Right lobe of liver (tissue), 4 donors: ENCODE measurements around the gene CNIH3.

ENCODE experiments used
- POLR2A ChIP-seq: fragments of 450-650 bp; IDR thresholded peaks from one replicate; pipeline ENCODE4 v1.6.1; 2017; ENCODE audit warnings: antibody characterized with exemption, mild to moderate bottlenecking
- TF ChIP-seq, protein P1 (sequence below), 4 donors: fragments of 200-600 bp in 3 of 4; fragments of 450-650 bp in 1 of 4; IDR thresholded peaks; one replicate each; pipeline versions ENCODE4 v1.5.1 to v1.8.0; 2016 to 2022; ENCODE audit warnings: antibody characterized with exemption in 4 of 4, mild to moderate bottlenecking in 2 of 4
- donor health status: DM: no; HTN: no; CAD: no.
- donor health status: DM: no; HTN: no; CAD: no.
- donor health status: DM: no; HTN: yes; CAD: no.

DNA sequence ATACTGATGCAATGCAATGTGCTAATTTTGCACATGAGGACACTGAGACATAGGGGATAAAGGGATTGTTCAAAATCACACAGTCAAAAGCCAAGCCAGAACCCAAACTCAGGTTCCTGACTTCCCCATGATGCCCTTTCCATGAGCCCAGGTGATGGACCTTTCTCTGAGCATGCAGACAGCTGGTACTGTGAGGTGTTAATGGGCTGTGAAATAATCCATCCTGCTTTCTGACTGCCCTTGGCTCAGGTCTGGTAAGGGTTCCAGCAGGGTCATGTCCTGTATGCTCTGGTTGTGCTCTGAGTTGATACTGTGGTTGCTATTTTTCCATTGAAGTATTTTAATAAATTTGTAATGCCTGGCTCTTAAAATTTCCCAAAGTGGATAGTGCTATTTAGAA lies 50.0 kb downstream of the CNIH3 start:
- TF ChIP-seq, protein P1, sequence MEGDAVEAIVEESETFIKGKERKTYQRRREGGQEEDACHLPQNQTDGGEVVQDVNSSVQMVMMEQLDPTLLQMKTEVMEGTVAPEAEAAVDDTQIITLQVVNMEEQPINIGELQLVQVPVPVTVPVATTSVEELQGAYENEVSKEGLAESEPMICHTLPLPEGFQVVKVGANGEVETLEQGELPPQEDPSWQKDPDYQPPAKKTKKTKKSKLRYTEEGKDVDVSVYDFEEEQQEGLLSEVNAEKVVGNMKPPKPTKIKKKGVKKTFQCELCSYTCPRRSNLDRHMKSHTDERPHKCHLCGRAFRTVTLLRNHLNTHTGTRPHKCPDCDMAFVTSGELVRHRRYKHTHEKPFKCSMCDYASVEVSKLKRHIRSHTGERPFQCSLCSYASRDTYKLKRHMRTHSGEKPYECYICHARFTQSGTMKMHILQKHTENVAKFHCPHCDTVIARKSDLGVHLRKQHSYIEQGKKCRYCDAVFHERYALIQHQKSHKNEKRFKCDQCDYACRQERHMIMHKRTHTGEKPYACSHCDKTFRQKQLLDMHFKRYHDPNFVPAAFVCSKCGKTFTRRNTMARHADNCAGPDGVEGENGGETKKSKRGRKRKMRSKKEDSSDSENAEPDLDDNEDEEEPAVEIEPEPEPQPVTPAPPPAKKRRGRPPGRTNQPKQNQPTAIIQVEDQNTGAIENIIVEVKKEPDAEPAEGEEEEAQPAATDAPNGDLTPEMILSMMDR (IDR thresholded peaks at IDR 0.05) = no peak
- TF ChIP-seq POLR2A = no peak
